Subcutaneous adipose tissue (tissue), 4 donors: ENCODE results near the gene MAST1. TPM values are rescaled to one million over a fixed set of nuclear protein-coding genes. Genes with fewer than 3 reads are reported as not detected.

Experiments
- CTCF ChIP-seq: fragments of 450-650 bp; IDR thresholded peaks from one replicate; pipeline ENCODE4 v1.5.1; 2016; ENCODE audit warnings: low read depth, mild to moderate bottlenecking, control low read depth, antibody characterized with exemption, moderate library complexity
- total RNA-seq, 4 donors: library from RNA; depleted of rRNA; stranded (reverse); fragments of >200 nt; gene quantifications; one replicate each; pipeline ENCODE4 v1.1.0, GENCODE V29; 2016

MAST1 gene
- total RNA-seq, 4 donors from 2014 or later = 0.17 TPM; not detected in 3

- no peak for TF ChIP-seq CTCF
These were observed 53.3 kb downstream of the MAST1 start for GRCh38 chr19:12891553-12892021.

GRCh38 chr19:12893582-12893981 is 55.3 kb downstream of the MAST1 start:
- no peak for TF ChIP-seq CTCF

GRCh38 chr19:12896460-12896859 is 58.1 kb downstream of the MAST1 start:
- TF ChIP-seq CTCF = no peak

GRCh38 chr19:12899891-12900518 is 61.7 kb downstream of the MAST1 start:
- TF ChIP-seq CTCF = no peak

GRCh38 chr19:12907166-12907565 is 68.9 kb downstream of the MAST1 start:
- TF ChIP-seq CTCF = no peak

- no peak for TF ChIP-seq CTCF
These were observed 74.3 kb downstream of the MAST1 start for GRCh38 chr19:12912571-12912970.

- TF ChIP-seq CTCF = no peak
These were observed 74.8 kb downstream of the MAST1 start for GRCh38 chr19:12913011-12913561.
